ENCODE measurements around the gene PABPN1. TPM values are rescaled to one million over a fixed set of nuclear protein-coding genes. Genes with fewer than 3 reads are reported as not detected.
A peak's percentile ranks its signal among the peaks of the same experiment; 100 is the strongest.

The PABPN1 gene
- total and polyA plus RNA-seq, 2 of the 13 experiments (the other 11 are each of a cell fraction or from before 2014, with no cell fraction given), result 233 to 524 TPM

DNA sequence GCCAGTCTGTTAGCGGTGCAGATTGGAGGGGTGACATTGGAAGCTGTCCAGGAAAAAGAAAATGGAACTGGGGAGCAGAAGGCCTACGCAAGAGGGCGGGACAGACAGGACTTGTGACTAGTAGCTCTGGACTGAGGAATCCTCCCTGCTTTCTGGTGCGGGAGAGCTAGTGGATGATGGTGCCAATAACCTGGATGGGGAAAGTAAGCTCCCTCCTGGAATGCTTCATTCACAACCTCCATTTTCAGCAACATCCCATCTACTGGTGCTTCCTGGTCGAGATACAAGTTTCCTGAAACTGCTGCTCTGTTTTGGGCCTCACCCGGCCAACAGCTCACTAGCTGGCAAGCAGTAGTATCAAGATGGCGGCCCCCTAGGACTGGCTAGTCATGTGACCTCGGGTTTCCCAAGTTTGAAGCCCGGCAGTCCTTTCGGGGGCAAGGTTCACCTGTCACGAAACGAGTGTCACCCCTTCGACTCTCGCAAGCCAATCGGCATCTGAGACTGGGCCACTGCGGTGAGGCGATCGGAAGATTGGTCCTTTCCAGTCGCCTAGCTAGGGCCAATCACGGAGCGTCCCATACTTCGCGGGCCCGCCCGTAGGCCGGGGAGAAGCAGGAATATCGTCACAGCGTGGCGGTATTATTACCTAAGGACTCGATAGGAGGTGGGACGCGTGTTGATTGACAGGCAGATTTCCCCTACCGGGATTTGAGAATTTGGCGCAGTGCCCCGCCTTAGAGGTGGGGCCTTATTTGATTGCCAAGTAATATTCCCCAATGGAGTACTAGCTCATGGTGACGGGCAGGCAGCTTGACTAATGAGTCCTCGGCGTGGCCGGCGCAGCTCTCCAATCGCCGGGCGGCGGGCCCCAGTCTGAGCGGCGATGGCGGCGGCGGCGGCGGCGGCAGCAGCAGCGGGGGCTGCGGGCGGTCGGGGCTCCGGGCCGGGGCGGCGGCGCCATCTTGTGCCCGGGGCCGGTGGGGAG lies at the start of gene PABPN1 (continued):
- no peak for TF ChIP-seq ARNT (IDR thresholded peaks at IDR 0.05)
- TF ChIP-seq ZSCAN29 (CRISPR knock-in tag; conservative IDR thresholded peaks at IDR 0.05), result peak; percentile 86; the same call in 1 of the 2 replicates
- peak; percentile 76; the same call in 1 of the 2 replicates for TF ChIP-seq ZNF678 (CRISPR knock-in tag; IDR thresholded peaks at IDR 0.05)
- peak; percentile 78 for TF ChIP-seq FOXA3 (CRISPR knock-in tag; IDR thresholded peaks at IDR 0.05)
- TF ChIP-seq ZNF121 (CRISPR knock-in tag; IDR thresholded peaks at IDR 0.05), result 0 out of 2 replicates have a peak, but pooled peaks have one; percentile 71
- TF ChIP-seq PITX1 (CRISPR knock-in tag; IDR thresholded peaks at IDR 0.05), result peak; percentile 79
- TF ChIP-seq, protein P1, sequence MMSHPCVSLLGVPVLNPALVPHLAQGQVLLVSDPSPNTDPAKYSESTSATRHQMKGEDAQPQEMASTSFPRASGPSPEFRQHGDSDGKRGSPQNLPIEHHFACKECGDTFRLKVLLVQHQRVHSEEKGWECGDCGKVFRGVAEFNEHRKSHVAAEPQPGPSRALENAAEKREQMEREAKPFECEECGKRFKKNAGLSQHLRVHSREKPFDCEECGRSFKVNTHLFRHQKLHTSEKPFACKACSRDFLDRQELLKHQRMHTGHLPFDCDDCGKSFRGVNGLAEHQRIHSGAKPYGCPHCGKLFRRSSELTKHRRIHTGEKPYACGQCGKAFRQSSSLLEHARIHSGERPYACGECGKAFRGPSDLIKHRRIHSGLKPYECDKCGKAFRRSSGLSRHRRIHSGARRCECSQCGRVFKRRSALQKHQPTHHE (CRISPR knock-in tag; IDR thresholded peaks at IDR 0.05; ENCODE audit: borderline replicate concordance), result peak; percentile 34; the same call in 1 of the 2 replicates
- peak; percentile 88; the same call in 1 of the 2 replicates for TF ChIP-seq HOXA5 (CRISPR knock-in tag; IDR thresholded peaks at IDR 0.05)
- TF ChIP-seq SRSF1 (optimal IDR thresholded peaks at IDR 0.05; ENCODE audit: low read depth, low read length), result peak; percentile 76
- peak; percentile 94 for TF ChIP-seq ZNF451 (CRISPR knock-in tag; IDR thresholded peaks at IDR 0.05)
- TF ChIP-seq TBX3 (IDR thresholded peaks at IDR 0.05; ENCODE audit: borderline replicate concordance), result peak; percentile 92
- TF ChIP-seq TBX2 (CRISPR knock-in tag; IDR thresholded peaks at IDR 0.05; ENCODE audit: borderline replicate concordance), result peak; percentile 97
- no peak for TF ChIP-seq HNRNPK (IDR thresholded peaks at IDR 0.05; ENCODE audit: low read depth, low read length, poor library complexity, severe bottlenecking)
- TF ChIP-seq, protein P2, sequence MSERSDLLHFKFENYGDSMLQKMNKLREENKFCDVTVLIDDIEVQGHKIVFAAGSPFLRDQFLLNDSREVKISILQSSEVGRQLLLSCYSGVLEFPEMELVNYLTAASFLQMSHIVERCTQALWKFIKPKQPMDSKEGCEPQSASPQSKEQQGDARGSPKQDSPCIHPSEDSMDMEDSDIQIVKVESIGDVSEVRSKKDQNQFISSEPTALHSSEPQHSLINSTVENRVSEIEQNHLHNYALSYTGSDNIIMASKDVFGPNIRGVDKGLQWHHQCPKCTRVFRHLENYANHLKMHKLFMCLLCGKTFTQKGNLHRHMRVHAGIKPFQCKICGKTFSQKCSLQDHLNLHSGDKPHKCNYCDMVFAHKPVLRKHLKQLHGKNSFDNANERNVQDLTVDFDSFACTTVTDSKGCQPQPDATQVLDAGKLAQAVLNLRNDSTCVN (CRISPR knock-in tag; IDR thresholded peaks at IDR 0.05; ENCODE audit: borderline replicate concordance), result peak; percentile 85; the same call in 1 of the 2 replicates
- TF ChIP-seq KLF9 (CRISPR knock-in tag; IDR thresholded peaks at IDR 0.05; ENCODE audit: low read depth), result peak; percentile 97; the same call in 1 of the 2 replicates
- TF ChIP-seq SYNCRIP (IDR thresholded peaks at IDR 0.05; ENCODE audit: insufficient read depth, low read depth, low read length), result no peak
- TF ChIP-seq ZNF652 (CRISPR knock-in tag; IDR thresholded peaks at IDR 0.05; ENCODE audit: borderline replicate concordance, low read depth), result no peak; the same call in 1 of the 2 replicates
- peak; percentile 92 for TF ChIP-seq SP2 (CRISPR knock-in tag; IDR thresholded peaks at IDR 0.05)
- no peak for TF ChIP-seq ZNF496 (CRISPR knock-in tag; IDR thresholded peaks at IDR 0.05; ENCODE audit: insufficient replicate concordance)
- peak; percentile 97; the same call in 1 of the 2 replicates for TF ChIP-seq IRF2 (CRISPR knock-in tag; IDR thresholded peaks at IDR 0.05)
- TF ChIP-seq, protein P3, sequence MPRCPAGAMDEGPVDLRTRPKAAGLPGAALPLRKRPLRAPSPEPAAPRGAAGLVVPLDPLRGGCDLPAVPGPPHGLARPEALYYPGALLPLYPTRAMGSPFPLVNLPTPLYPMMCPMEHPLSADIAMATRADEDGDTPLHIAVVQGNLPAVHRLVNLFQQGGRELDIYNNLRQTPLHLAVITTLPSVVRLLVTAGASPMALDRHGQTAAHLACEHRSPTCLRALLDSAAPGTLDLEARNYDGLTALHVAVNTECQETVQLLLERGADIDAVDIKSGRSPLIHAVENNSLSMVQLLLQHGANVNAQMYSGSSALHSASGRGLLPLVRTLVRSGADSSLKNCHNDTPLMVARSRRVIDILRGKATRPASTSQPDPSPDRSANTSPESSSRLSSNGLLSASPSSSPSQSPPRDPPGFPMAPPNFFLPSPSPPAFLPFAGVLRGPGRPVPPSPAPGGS (CRISPR knock-in tag; IDR thresholded peaks at IDR 0.05), result peak; percentile 94
- TF ChIP-seq FOXA1 (IDR thresholded peaks at IDR 0.05), result no peak
- peak; percentile 36; the same call in 1 of the 2 replicates for TF ChIP-seq FOXA1 (CRISPR knock-in tag; IDR thresholded peaks at IDR 0.05)
- peak; percentile 87; the same call in 1 of the 2 replicates for TF ChIP-seq CENPT (CRISPR knock-in tag; IDR thresholded peaks at IDR 0.05; ENCODE audit: low read depth)
- TF ChIP-seq PTBP1 (IDR thresholded peaks at IDR 0.05; ENCODE audit: low read depth, low read length, poor library complexity, severe bottlenecking), result no peak
